Fibroblast of mammary gland (primary cell): ENCODE measurements around the gene IQGAP2.

Source experiments
- DNase-seq: peaks from one replicate; pipeline ENCODE4 v3.0.0-alpha.2; 2010; ENCODE audit warnings: low read depth
- H3K4me3 ChIP-seq: 2 replicates; pipeline ENCODE4 v1.5.1; 2011; ENCODE audit warnings: low read depth, mild to moderate bottlenecking, low read length, moderate library complexity; ENCODE audit not compliant: control insufficient read depth
- CTCF ChIP-seq: conservative IDR thresholded peaks from 2 replicates; pipeline ENCODE4 v1.5.1; 2011; ENCODE audit warnings: low read depth, low read length, inconsistent platforms; ENCODE audit not compliant: control insufficient read depth, insufficient read depth

IQGAP2 gene

GRCh38 chr5:76391014-76391413 is 12.1 kb upstream of the IQGAP2 start:
- TF ChIP-seq CTCF, result no peak
- DNase-seq, result no peak
- H3K4me3 ChIP-seq, result no peak overlapping the region

- H3K4me3 ChIP-seq, result no peak overlapping the region
- DNase-seq, result no peak
- TF ChIP-seq CTCF, result no peak
Measured at GRCh38 chr5:76393035-76393680, 9.9 kb upstream of the IQGAP2 start.

GRCh38 chr5:76397200-76397599 is 5.9 kb upstream of the IQGAP2 start:
- no peak for TF ChIP-seq CTCF
- H3K4me3 ChIP-seq, result no peak overlapping the region
- no peak for DNase-seq

- no peak for TF ChIP-seq CTCF
- DNase-seq, result no peak
- no peak overlapping the region for H3K4me3 ChIP-seq
Measured at GRCh38 chr5:76399268-76399667, 3.8 kb upstream of the IQGAP2 start.

GRCh38 chr5:76400466-76400865 is 2.6 kb upstream of the IQGAP2 start:
- no peak for DNase-seq
- H3K4me3 ChIP-seq, result no peak overlapping the region
- no peak for TF ChIP-seq CTCF

GRCh38 chr5:76401801-76402250 is 1.3 kb upstream of the IQGAP2 start:
- DNase-seq, result no peak
- H3K4me3 ChIP-seq, result no peak overlapping the region
- no peak for TF ChIP-seq CTCF
